SK-N-SH treated with all-trans-retinoic acid at 6 μM for 48 hours (cell line): ENCODE measurements around the gene RB1.

Source experiments
- OSR1 ChIP-seq: fragments of 250-450 bp; sonication (Bioruptor Pico); IDR thresholded peaks from 2 replicates; pipeline ENCODE4 v1.8.0; 2022; ENCODE audit warnings: moderate library complexity, mild to moderate bottlenecking, inconsistent platforms
- POU6F1 ChIP-seq: fragments of 250-450 bp; sonication (Bioruptor Pico); IDR thresholded peaks from 2 replicates; pipeline ENCODE4 v1.8.0; 2021; ENCODE audit warnings: low read depth, mild to moderate bottlenecking, moderate library complexity, borderline replicate concordance
- ZFP30 ChIP-seq: fragments of 450-650 bp; formaldehyde crosslinking; IDR thresholded peaks from 2 replicates; pipeline ENCODE4 v1.5.0; 2022; ENCODE audit warnings: mild to moderate bottlenecking, moderate library complexity

- no peak for TF ChIP-seq ZFP30
- no peak for TF ChIP-seq OSR1
- no peak for TF ChIP-seq POU6F1 (CRISPR knock-in tag)
Observed at GRCh38 chr13:48415516-48415915, 112.0 kb downstream of the RB1 start.
